DOHH2 (cell line): Measurements from ENCODE around the gene IFT25.
A peak's percentile ranks its signal among the peaks of the same experiment; 100 is the strongest.

ENCODE experiments used
- H3F3A ChIP-seq: fragments of 200-600 bp; sonication (generic), shearing (Covaris generic); 2 replicates; pipeline ENCODE4 v1.6.0; 2016; ENCODE audit warnings: antibody characterized with exemption, mild to moderate bottlenecking; ENCODE audit not compliant: control insufficient read depth, insufficient read depth
- H3K27ac ChIP-seq: fragments of 200-600 bp; sonication (generic); 2 replicates; pipeline ENCODE4 v1.5.1; 2014; ENCODE audit warnings: low read depth, mild to moderate bottlenecking, low read length, moderate library complexity
- H3K27me3 ChIP-seq: fragments of 200-600 bp; sonication (generic); 2 replicates; pipeline ENCODE4 v1.6.1; 2014; ENCODE audit warnings: mild to moderate bottlenecking, low read length, mixed read lengths; ENCODE audit not compliant: control insufficient read depth
- H3K36me3 ChIP-seq: fragments of 200-600 bp; sonication (generic); 2 replicates; pipeline ENCODE4 v1.6.1; 2014; ENCODE audit warnings: mild to moderate bottlenecking, low read length, moderate library complexity, mixed read lengths; ENCODE audit not compliant: control insufficient read depth
- H3K4me1 ChIP-seq: fragments of 200-600 bp; sonication (generic); 2 replicates; pipeline ENCODE4 v1.6.1; 2014; ENCODE audit warnings: mild to moderate bottlenecking, low read length, mixed read lengths; ENCODE audit not compliant: control insufficient read depth
- H3K4me2 ChIP-seq: fragments of 200-600 bp; sonication (generic); 2 replicates; pipeline ENCODE4 v1.6.0; 2014; ENCODE audit warnings: mild to moderate bottlenecking, low read length, moderate library complexity
- H3K4me3 ChIP-seq: fragments of 200-600 bp; sonication (generic); 2 replicates; pipeline ENCODE4 v1.5.1; 2014; ENCODE audit warnings: mild to moderate bottlenecking, low read length, mixed read lengths
- H3K79me2 ChIP-seq: fragments of 200-600 bp; sonication (generic); 2 replicates; pipeline ENCODE4 v1.6.1; 2014; ENCODE audit warnings: mild to moderate bottlenecking, low read length, mixed read lengths; ENCODE audit not compliant: control insufficient read depth
- H3K9me2 ChIP-seq: fragments of 200-600 bp; sonication (generic); replicated peaks from 2 replicates; pipeline ENCODE4 v1.6.1; 2014; ENCODE audit warnings: mild to moderate bottlenecking, low read length, mixed read lengths; ENCODE audit not compliant: control insufficient read depth
- H3K9me3 ChIP-seq: fragments of 200-600 bp; sonication (generic); 2 replicates; pipeline ENCODE4 v1.6.1; 2014; ENCODE audit warnings: antibody characterized with exemption, low read length, mixed read lengths; ENCODE audit not compliant: control insufficient read depth, insufficient read depth
- H4K20me1 ChIP-seq: fragments of 200-600 bp; sonication (generic); 2 replicates; pipeline ENCODE4 v1.6.0; 2014; ENCODE audit warnings: low read depth, mild to moderate bottlenecking, antibody characterized with exemption, low read length, moderate library complexity; ENCODE audit not compliant: control insufficient read depth, insufficient read depth
- EZH2phosphoT487 ChIP-seq: fragments of 200-600 bp; sonication (generic); IDR thresholded peaks from 2 replicates; pipeline ENCODE4 v1.6.1; 2017; ENCODE audit warnings: borderline replicate concordance, mild to moderate bottlenecking, antibody characterized with exemption, low read length, moderate library complexity, mixed read lengths
- TF ChIP-seq, protein P1 (sequence below): fragments of 200-600 bp; sonication (generic); IDR thresholded peaks from one replicate; pipeline ENCODE4 v1.5.1; 2014; ENCODE audit warnings: antibody characterized with exemption, mild to moderate bottlenecking, low read depth, low read length; ENCODE audit not compliant: poor library complexity, severe bottlenecking

IFT25 gene

GRCh38 chr1:53944469-53945182 is 873 bp downstream of the IFT25 start:
- TF ChIP-seq, protein P1, sequence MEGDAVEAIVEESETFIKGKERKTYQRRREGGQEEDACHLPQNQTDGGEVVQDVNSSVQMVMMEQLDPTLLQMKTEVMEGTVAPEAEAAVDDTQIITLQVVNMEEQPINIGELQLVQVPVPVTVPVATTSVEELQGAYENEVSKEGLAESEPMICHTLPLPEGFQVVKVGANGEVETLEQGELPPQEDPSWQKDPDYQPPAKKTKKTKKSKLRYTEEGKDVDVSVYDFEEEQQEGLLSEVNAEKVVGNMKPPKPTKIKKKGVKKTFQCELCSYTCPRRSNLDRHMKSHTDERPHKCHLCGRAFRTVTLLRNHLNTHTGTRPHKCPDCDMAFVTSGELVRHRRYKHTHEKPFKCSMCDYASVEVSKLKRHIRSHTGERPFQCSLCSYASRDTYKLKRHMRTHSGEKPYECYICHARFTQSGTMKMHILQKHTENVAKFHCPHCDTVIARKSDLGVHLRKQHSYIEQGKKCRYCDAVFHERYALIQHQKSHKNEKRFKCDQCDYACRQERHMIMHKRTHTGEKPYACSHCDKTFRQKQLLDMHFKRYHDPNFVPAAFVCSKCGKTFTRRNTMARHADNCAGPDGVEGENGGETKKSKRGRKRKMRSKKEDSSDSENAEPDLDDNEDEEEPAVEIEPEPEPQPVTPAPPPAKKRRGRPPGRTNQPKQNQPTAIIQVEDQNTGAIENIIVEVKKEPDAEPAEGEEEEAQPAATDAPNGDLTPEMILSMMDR, result no peak
- no peak for TF ChIP-seq EZH2phosphoT487
- H3K9me2 ChIP-seq, result no peaks in the 10 kb centered on the region
- peaks cover 35% of the 10 kb centered on the region for H3K4me1 ChIP-seq
- no peaks in the 10 kb centered on the region for H3K9me3 ChIP-seq
- peak overlapping the region; percentile 66 for H3K27ac ChIP-seq
- H3K36me3 ChIP-seq, result peaks cover 42% of the 10 kb centered on the region
- H3K79me2 ChIP-seq, result peaks cover 74% of the 10 kb centered on the region
- H4K20me1 ChIP-seq, result peaks cover 13% of the 10 kb centered on the region; the same call in 1 of the 2 replicates
- peak overlapping the region; percentile 99 for H3K4me3 ChIP-seq
- no peaks in the 10 kb centered on the region for H3K27me3 ChIP-seq
- peak overlapping the region; percentile 100 for H3K4me2 ChIP-seq
- peaks cover 10% of the 10 kb centered on the region; the same call in 1 of the 2 replicates for H3F3A ChIP-seq

- Histone ChIP-seq H3K4me2 (peak overlapping the region; percentile 100), H3K9me2 (no peaks in the 10 kb centered on the region), H3K36me3 (peaks cover 42% of the 10 kb centered on the region), H3K9me3 (no peaks in the 10 kb centered on the region), H3K79me2 (peaks cover 66% of the 10 kb centered on the region), H3K27ac (no peak overlapping the region), H3K4me1 (peaks cover 35% of the 10 kb centered on the region), H3K4me3 (peak overlapping the region; percentile 99), H3K27me3 (no peaks in the 10 kb centered on the region), H3F3A (peaks cover 10% of the 10 kb centered on the region; the same call in 1 of the 2 replicates), H4K20me1 (peaks cover 6% of the 10 kb centered on the region; the same call in 1 of the 2 replicates)
- TF ChIP-seq, protein P1, result no peak
- no peak for TF ChIP-seq EZH2phosphoT487
These were observed 1.9 kb downstream of the IFT25 start for GRCh38 chr1:53943490-53944043.

DNA sequence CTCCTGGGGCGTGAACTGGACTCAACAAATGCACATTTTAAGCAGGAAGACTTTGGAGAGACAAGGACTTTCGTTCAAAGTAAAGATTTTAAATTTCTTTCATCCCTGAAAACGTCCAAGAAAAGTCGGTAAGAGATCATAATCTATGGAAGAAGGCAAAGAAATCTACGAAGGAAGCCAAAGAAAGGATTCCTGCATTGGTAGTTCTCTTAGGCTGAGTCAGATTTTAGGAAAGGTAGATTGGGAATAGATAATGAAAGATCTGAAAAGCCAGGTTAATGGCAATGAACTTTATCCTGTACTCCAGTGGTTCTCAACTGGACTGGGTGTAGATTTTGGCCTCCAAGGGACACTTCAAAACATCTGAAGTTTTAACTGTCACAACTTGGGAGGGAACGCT is 2.4 kb downstream of the IFT25 start:
- peaks cover 4% of the 10 kb centered on the region; the same call in 1 of the 2 replicates for H4K20me1 ChIP-seq
- H3K4me3 ChIP-seq, result no peak overlapping the region
- H3K9me2 ChIP-seq, result no peaks in the 10 kb centered on the region
- H3K27ac ChIP-seq, result no peak overlapping the region
- peaks cover 61% of the 10 kb centered on the region for H3K79me2 ChIP-seq
- TF ChIP-seq EZH2phosphoT487, result no peak
- TF ChIP-seq, protein P1, result no peak
- no peaks in the 10 kb centered on the region for H3K9me3 ChIP-seq
- peaks cover 42% of the 10 kb centered on the region for H3K36me3 ChIP-seq
- no peak overlapping the region for H3K4me2 ChIP-seq
- H3F3A ChIP-seq, result peaks cover 7% of the 10 kb centered on the region; the same call in 1 of the 2 replicates
- H3K27me3 ChIP-seq, result no peaks in the 10 kb centered on the region
- H3K4me1 ChIP-seq, result peaks cover 32% of the 10 kb centered on the region
